ENCODE measurements around the gene CACNA2D3.

CACNA2D3 gene

DNA sequence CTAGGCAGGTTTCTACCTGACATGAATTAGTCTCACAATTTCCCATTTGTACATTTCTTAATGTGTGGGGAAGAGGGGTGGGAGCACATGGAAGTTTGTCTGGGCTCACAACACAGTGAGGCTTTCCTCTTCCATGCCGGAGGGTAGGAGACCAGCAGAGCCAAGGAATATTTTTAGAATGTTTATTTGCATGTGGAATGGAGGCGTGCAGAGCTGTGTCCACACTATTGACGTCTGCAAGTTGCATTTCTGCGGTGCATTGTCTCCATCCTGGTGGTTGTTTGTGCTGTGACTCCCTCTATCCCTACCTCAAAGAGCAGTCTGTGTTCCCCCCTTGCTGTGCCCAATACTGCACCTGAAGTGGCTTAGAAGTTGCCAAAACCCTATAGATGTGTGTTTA is 908.6 kb downstream of the CACNA2D3 start:
- Histone ChIP-seq H3K4me1 (ENCODE audit: control insufficient read depth in 2 of 2, insufficient read depth in 2 of 2, low read length in 2 of 2) (no peaks in the 10 kb centered on the region), H3K9ac (ENCODE audit: low read depth in 1 of 2, low read length in 2 of 2) (no peak overlapping the region), H3K27ac (ENCODE audit: low read depth in 2 of 2, low read length in 2 of 2) (no peak overlapping the region), H3K4me3 (ENCODE audit: low read length in 2 of 2) (no peak overlapping the region), H3K36me3 (ENCODE audit: control insufficient read depth in 2 of 2, insufficient read depth in 2 of 2, low read length in 2 of 2) (no peaks in the 10 kb centered on the region), H3K9me3 (ENCODE audit: control insufficient read depth in 2 of 2, low read length in 2 of 2) (no peaks in the 10 kb centered on the region), H3K27me3 (ENCODE audit: control insufficient read depth in 2 of 2, insufficient read depth in 2 of 2, low read length in 2 of 2) (peaks cover 0 to 5% of the 10 kb centered on the region in 2 donors)

GRCh38 chr3:55036883-55037577 is 914.7 kb downstream of the CACNA2D3 start:
- no peaks in the 10 kb centered on the region for H3K27me3 ChIP-seq (ENCODE audit: control insufficient read depth in 2 of 2, insufficient read depth in 2 of 2, low read length in 2 of 2)
- no peak overlapping the region for H3K9ac ChIP-seq (ENCODE audit: low read depth in 1 of 2, low read length in 2 of 2)
- no peak overlapping the region for H3K4me3 ChIP-seq (ENCODE audit: low read length in 2 of 2)

DNA sequence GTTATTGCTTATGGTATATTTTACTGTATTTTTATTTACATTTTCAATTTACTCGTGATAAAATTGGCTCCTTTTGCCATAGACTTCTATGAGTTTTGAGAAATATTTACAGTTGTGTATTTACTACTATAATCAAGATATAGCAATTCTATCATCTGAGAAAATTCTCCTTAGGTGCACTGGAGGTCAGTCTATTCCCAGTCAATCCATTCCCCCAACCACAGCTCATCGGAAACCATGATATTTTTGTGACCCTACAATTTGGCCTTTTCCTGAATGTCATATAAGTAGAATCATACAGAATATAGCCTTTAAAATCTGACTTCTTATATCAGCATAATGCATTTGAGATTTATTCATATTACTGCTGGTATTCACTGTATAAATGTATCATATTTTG is 920.2 kb downstream of the CACNA2D3 start:
- no peaks in the 10 kb centered on the region for H3K9me3 ChIP-seq (ENCODE audit: control insufficient read depth in 2 of 2, low read length in 2 of 2)
- no peak overlapping the region for H3K27ac ChIP-seq (ENCODE audit: low read depth in 2 of 2, low read length in 2 of 2)
- no peaks in the 10 kb centered on the region for H3K4me1 ChIP-seq (ENCODE audit: control insufficient read depth in 2 of 2, insufficient read depth in 2 of 2, low read length in 2 of 2)
- H3K4me3 ChIP-seq (ENCODE audit: low read length in 2 of 2) = no peak overlapping the region
- H3K36me3 ChIP-seq (ENCODE audit: control insufficient read depth in 2 of 2, insufficient read depth in 2 of 2, low read length in 2 of 2) = no peaks in the 10 kb centered on the region
- no peaks in the 10 kb centered on the region for H3K27me3 ChIP-seq (ENCODE audit: control insufficient read depth in 2 of 2, insufficient read depth in 2 of 2, low read length in 2 of 2)
- H3K9ac ChIP-seq (ENCODE audit: low read depth in 1 of 2, low read length in 2 of 2) = no peak overlapping the region

More at GRCh38 chr3:55036883-55037577, 914.7 kb downstream of the CACNA2D3 start:
- no peaks in the 10 kb centered on the region for H3K9me3 ChIP-seq (ENCODE audit: control insufficient read depth in 2 of 2, low read length in 2 of 2)
- no peak overlapping the region for H3K27ac ChIP-seq (ENCODE audit: low read depth in 2 of 2, low read length in 2 of 2)
- H3K4me1 ChIP-seq (ENCODE audit: control insufficient read depth in 2 of 2, insufficient read depth in 2 of 2, low read length in 2 of 2) = no peaks in the 10 kb centered on the region
- no peaks in the 10 kb centered on the region for H3K36me3 ChIP-seq (ENCODE audit: control insufficient read depth in 2 of 2, insufficient read depth in 2 of 2, low read length in 2 of 2)

GRCh38 chr3:55044486-55044885 is 922.1 kb downstream of the CACNA2D3 start:
- Histone ChIP-seq H3K9ac (ENCODE audit: low read depth in 1 of 2, low read length in 2 of 2) (no peak overlapping the region), H3K27me3 (ENCODE audit: control insufficient read depth in 2 of 2, insufficient read depth in 2 of 2, low read length in 2 of 2) (no peaks in the 10 kb centered on the region), H3K36me3 (ENCODE audit: control insufficient read depth in 2 of 2, insufficient read depth in 2 of 2, low read length in 2 of 2) (no peaks in the 10 kb centered on the region), H3K4me3 (ENCODE audit: low read length in 2 of 2) (no peak overlapping the region), H3K27ac (ENCODE audit: low read depth in 2 of 2, low read length in 2 of 2) (no peak overlapping the region), H3K4me1 (ENCODE audit: control insufficient read depth in 2 of 2, insufficient read depth in 2 of 2, low read length in 2 of 2) (no peaks in the 10 kb centered on the region), H3K9me3 (ENCODE audit: control insufficient read depth in 2 of 2, low read length in 2 of 2) (no peaks in the 10 kb centered on the region)

- Histone ChIP-seq H3K4me3 (ENCODE audit: low read length in 2 of 2) (no peak overlapping the region), H3K36me3 (ENCODE audit: control insufficient read depth in 2 of 2, insufficient read depth in 2 of 2, low read length in 2 of 2) (no peaks in the 10 kb centered on the region), H3K27me3 (ENCODE audit: control insufficient read depth in 2 of 2, insufficient read depth in 2 of 2, low read length in 2 of 2) (peaks cover 0 to 2% of the 10 kb centered on the region in 2 donors), H3K9ac (ENCODE audit: low read depth in 1 of 2, low read length in 2 of 2) (no peak overlapping the region), H3K27ac (ENCODE audit: low read depth in 2 of 2, low read length in 2 of 2) (no peak overlapping the region), H3K4me1 (ENCODE audit: control insufficient read depth in 2 of 2, insufficient read depth in 2 of 2, low read length in 2 of 2) (no peaks in the 10 kb centered on the region), H3K9me3 (ENCODE audit: control insufficient read depth in 2 of 2, low read length in 2 of 2) (no peaks in the 10 kb centered on the region)
These were observed 936.8 kb downstream of the CACNA2D3 start for GRCh38 chr3:55059027-55059629.

- Histone ChIP-seq H3K9ac (ENCODE audit: low read depth in 1 of 2, low read length in 2 of 2) (no peak overlapping the region), H3K27me3 (ENCODE audit: control insufficient read depth in 2 of 2, insufficient read depth in 2 of 2, low read length in 2 of 2) (peaks cover 0 to 2% of the 10 kb centered on the region in 2 donors), H3K27ac (ENCODE audit: low read depth in 2 of 2, low read length in 2 of 2) (no peak overlapping the region), H3K4me1 (ENCODE audit: control insufficient read depth in 2 of 2, insufficient read depth in 2 of 2, low read length in 2 of 2) (no peaks in the 10 kb centered on the region), H3K4me3 (ENCODE audit: low read length in 2 of 2) (no peak overlapping the region), H3K36me3 (ENCODE audit: control insufficient read depth in 2 of 2, insufficient read depth in 2 of 2, low read length in 2 of 2) (no peaks in the 10 kb centered on the region), H3K9me3 (ENCODE audit: control insufficient read depth in 2 of 2, low read length in 2 of 2) (no peaks in the 10 kb centered on the region)
These were observed 938.8 kb downstream of the CACNA2D3 start for GRCh38 chr3:55060896-55061719.

DNA sequence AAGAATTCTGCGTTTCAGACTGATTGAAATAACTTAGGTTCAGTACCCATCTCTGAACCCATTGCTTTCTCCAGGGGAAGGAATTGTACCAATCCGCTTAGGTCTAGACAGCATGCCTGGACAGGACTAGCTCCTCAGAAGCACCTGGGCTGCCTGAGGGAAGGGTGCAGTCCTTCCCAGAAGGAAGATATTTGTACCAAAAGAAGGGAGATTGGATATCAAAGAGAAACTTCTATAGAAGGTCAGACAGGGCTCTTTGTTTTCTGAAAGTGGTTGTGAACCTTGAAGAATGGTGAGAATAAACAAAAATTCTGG is 939.3 kb downstream of the CACNA2D3 start:
- Histone ChIP-seq H3K4me3 (ENCODE audit: low read length in 2 of 2) (no peak overlapping the region), H3K9me3 (ENCODE audit: control insufficient read depth in 2 of 2, low read length in 2 of 2) (no peaks in the 10 kb centered on the region), H3K9ac (ENCODE audit: low read depth in 1 of 2, low read length in 2 of 2) (no peak overlapping the region), H3K4me1 (ENCODE audit: control insufficient read depth in 2 of 2, insufficient read depth in 2 of 2, low read length in 2 of 2) (no peaks in the 10 kb centered on the region), H3K36me3 (ENCODE audit: control insufficient read depth in 2 of 2, insufficient read depth in 2 of 2, low read length in 2 of 2) (no peaks in the 10 kb centered on the region), H3K27me3 (ENCODE audit: control insufficient read depth in 2 of 2, insufficient read depth in 2 of 2, low read length in 2 of 2) (peaks cover 0 to 2% of the 10 kb centered on the region in 2 donors), H3K27ac (ENCODE audit: low read depth in 2 of 2, low read length in 2 of 2) (no peak overlapping the region)

DNA sequence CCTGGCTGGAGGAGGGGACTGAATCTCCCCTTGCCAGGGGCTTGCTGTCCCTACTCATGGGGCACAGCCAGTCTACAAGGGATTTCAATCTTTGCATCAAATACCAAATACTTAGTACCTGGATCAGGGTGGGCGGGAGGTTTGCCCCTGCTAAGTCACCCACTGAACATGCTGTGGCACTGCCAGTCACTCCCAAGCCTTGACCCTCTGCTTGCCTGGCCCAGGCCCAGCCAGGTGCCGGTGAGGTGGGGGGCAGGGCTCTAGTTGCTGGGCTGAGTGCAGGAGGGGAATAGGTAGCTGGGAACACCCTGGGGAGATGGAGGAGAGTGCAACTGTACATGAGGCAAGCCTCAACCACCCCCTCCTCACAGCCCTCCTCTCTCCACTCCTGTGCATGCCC is 941.8 kb downstream of the CACNA2D3 start:
- Histone ChIP-seq H3K27ac (ENCODE audit: low read depth in 2 of 2, low read length in 2 of 2) (no peak overlapping the region), H3K27me3 (ENCODE audit: control insufficient read depth in 2 of 2, insufficient read depth in 2 of 2, low read length in 2 of 2) (peaks cover 0 to 2% of the 10 kb centered on the region in 2 donors), H3K9me3 (ENCODE audit: control insufficient read depth in 2 of 2, low read length in 2 of 2) (no peaks in the 10 kb centered on the region), H3K4me3 (ENCODE audit: low read length in 2 of 2) (no peak overlapping the region), H3K9ac (ENCODE audit: low read depth in 1 of 2, low read length in 2 of 2) (no peak overlapping the region), H3K36me3 (ENCODE audit: control insufficient read depth in 2 of 2, insufficient read depth in 2 of 2, low read length in 2 of 2) (no peaks in the 10 kb centered on the region), H3K4me1 (ENCODE audit: control insufficient read depth in 2 of 2, insufficient read depth in 2 of 2, low read length in 2 of 2) (no peaks in the 10 kb centered on the region)

DNA sequence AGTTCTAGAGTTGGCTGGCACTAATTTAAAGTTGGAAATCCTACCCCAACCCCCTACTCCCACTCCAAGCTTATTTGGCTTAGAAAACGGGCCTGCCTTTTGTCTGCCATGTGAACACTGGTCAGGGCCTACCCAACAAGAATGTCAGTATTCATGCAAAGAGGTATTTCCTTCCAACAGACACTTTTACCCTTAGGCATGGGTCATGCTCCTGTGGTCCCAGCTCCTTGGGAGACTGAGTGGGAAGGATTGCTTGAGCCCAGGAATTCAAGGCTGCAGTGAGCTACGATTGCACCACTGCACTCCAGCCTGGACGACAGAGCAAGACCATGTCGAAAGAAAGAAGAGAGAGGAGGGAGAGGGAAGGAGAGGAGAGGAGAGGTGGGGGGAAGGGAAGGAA is 943.0 kb downstream of the CACNA2D3 start:
- Histone ChIP-seq H3K4me1 (ENCODE audit: control insufficient read depth in 2 of 2, insufficient read depth in 2 of 2, low read length in 2 of 2) (no peaks in the 10 kb centered on the region), H3K36me3 (ENCODE audit: control insufficient read depth in 2 of 2, insufficient read depth in 2 of 2, low read length in 2 of 2) (no peaks in the 10 kb centered on the region), H3K27me3 (ENCODE audit: control insufficient read depth in 2 of 2, insufficient read depth in 2 of 2, low read length in 2 of 2) (peaks cover 0 to 2% of the 10 kb centered on the region in 2 donors), H3K27ac (ENCODE audit: low read depth in 2 of 2, low read length in 2 of 2) (no peak overlapping the region), H3K4me3 (ENCODE audit: low read length in 2 of 2) (no peak overlapping the region), H3K9ac (ENCODE audit: low read depth in 1 of 2, low read length in 2 of 2) (no peak overlapping the region), H3K9me3 (ENCODE audit: control insufficient read depth in 2 of 2, low read length in 2 of 2) (no peaks in the 10 kb centered on the region)

DNA sequence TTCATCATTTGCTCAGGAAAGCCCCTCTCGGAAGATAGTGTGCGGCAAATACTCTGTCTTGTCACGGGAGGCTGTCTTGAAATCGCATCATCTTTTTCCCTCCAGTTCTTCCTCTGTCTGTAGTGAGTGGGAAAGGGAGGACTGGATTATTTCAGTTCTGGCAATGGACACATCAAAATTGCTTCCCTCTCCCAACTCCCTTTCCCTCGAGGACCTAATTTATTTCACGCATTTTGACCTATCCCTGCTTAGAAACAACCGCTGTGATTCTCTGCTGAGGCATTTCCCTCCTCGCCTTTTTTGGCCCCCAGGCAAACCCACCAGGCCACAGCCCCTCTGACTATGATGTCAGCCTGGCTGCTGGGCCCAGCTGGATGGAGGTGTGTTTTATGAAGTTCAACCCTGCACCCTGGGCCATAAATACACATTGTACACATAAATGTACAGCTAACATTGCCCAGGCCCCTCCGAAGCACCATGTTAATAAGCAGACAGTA is 944.2 kb downstream of the CACNA2D3 start:
- H3K4me3 ChIP-seq (ENCODE audit: low read length in 2 of 2) = no peak overlapping the region
- H3K9ac ChIP-seq (ENCODE audit: low read depth in 1 of 2, low read length in 2 of 2) = no peak overlapping the region
- no peaks in the 10 kb centered on the region for H3K27me3 ChIP-seq (ENCODE audit: control insufficient read depth in 2 of 2, insufficient read depth in 2 of 2, low read length in 2 of 2)
- H3K4me1 ChIP-seq (ENCODE audit: control insufficient read depth in 2 of 2, insufficient read depth in 2 of 2, low read length in 2 of 2) = no peaks in the 10 kb centered on the region
- no peaks in the 10 kb centered on the region for H3K36me3 ChIP-seq (ENCODE audit: control insufficient read depth in 2 of 2, insufficient read depth in 2 of 2, low read length in 2 of 2)
- no peaks in the 10 kb centered on the region for H3K9me3 ChIP-seq (ENCODE audit: control insufficient read depth in 2 of 2, low read length in 2 of 2)
- no peak overlapping the region for H3K27ac ChIP-seq (ENCODE audit: low read depth in 2 of 2, low read length in 2 of 2)

All from mucosa of rectum (tissue), 2 donors.